ELR (cell line): ENCODE measurements around the gene NIPBL.
"Not testable (repeated sequence)": the region's sequence is repeated elsewhere in the genome, so short reads cannot be mapped to it uniquely, and the experiment has no call there.

ENCODE experiments used
- DNase-seq: peaks from one replicate; pipeline ENCODE4 v3.0.0-alpha.2; 2015; ENCODE audit warnings: low read depth

NIPBL gene

GRCh38 chr5:37088009-37088408 is 211.4 kb downstream of the NIPBL start:
- no peak for DNase-seq

GRCh38 chr5:37090123-37090726 is 213.7 kb downstream of the NIPBL start:
- DNase-seq: no peak

GRCh38 chr5:37090781-37091180 is 214.2 kb downstream of the NIPBL start:
- DNase-seq: no peak

GRCh38 chr5:37093795-37094194 is 217.2 kb downstream of the NIPBL start:
- not testable (repeated sequence) for DNase-seq

GRCh38 chr5:37099267-37099666 is 222.7 kb downstream of the NIPBL start:
- not testable (repeated sequence) for DNase-seq

- no peak for DNase-seq
Measured at GRCh38 chr5:37103302-37103701, 226.7 kb downstream of the NIPBL start.

- no peak for DNase-seq
Measured at GRCh38 chr5:37109338-37109737, 232.8 kb downstream of the NIPBL start.

- no peak for DNase-seq
Measured at GRCh38 chr5:37110135-37110534, 233.6 kb downstream of the NIPBL start.

- no peak for DNase-seq
Measured at GRCh38 chr5:37111426-37112382, 235.1 kb downstream of the NIPBL start.

GRCh38 chr5:37112383-37112991 is 235.9 kb downstream of the NIPBL start:
- no peak for DNase-seq
